Heart right ventricle (tissue), 16 donors: Measurements from ENCODE around the gene CEP89. TPM values are rescaled to one million over a fixed set of nuclear protein-coding genes. Genes with fewer than 3 reads are reported as not detected.
"Not testable (repeated sequence)": the region's sequence is repeated elsewhere in the genome, so short reads cannot be mapped to it uniquely, and the experiment has no call there.

ENCODE experiments used
- ATAC-seq, 8 donors: fragments of 200-7000 bp; cut with Tn5 transposase; one replicate each; pipeline ENCODE4 v1.9.1; 2020; ENCODE audit warnings: mild to moderate bottlenecking in 8 of 8, moderate library complexity in 8 of 8, moderate number of reproducible peaks in 1 of 8
- DNase-seq, 2 donors: peaks; one replicate each; pipeline ENCODE4 v3.0.0-alpha.2; 2020
- H3K27ac ChIP-seq, 10 donors: fragments of 200-600 bp; sonication (generic) in 2 of 10; one replicate each; pipeline versions ENCODE4 v1.5.0 to v1.8.0; 2020 to 2022; ENCODE audit warnings: mild to moderate bottlenecking in 3 of 10
- H3K27me3 ChIP-seq, 7 donors: fragments of 200-600 bp; one replicate each; pipeline ENCODE4 v1.8.0; 2021 to 2022; ENCODE audit warnings: mild to moderate bottlenecking in 2 of 7
- H3K36me3 ChIP-seq, 9 donors: fragments of 200-600 bp; sonication (generic) in 1 of 9; one replicate each; pipeline versions ENCODE4 v1.5.0 to v1.8.0; 2020 to 2022; ENCODE audit warnings: mild to moderate bottlenecking in 2 of 9
- H3K4me1 ChIP-seq, 9 donors: fragments of 200-600 bp; sonication (generic) in 1 of 9; one replicate each; pipeline versions ENCODE4 v1.5.0 to v1.8.0; 2020 to 2022; ENCODE audit warnings: mild to moderate bottlenecking in 4 of 9
- H3K4me3 ChIP-seq, 10 donors: fragments of 200-600 bp; sonication (generic) in 2 of 10; one replicate each; pipeline versions ENCODE4 v1.5.0 to v1.8.0; 2020 to 2022; ENCODE audit warnings: mild to moderate bottlenecking in 7 of 10, moderate library complexity in 2 of 10
- H3K9me3 ChIP-seq, 11 donors: fragments of 200-600 bp in 10 of 11; sonication (generic) in 2 of 11; one replicate each; pipeline versions ENCODE4 v1.5.0 to v1.8.0; 2013 to 2022; ENCODE audit warnings: mild to moderate bottlenecking in 2 of 11, control low read depth in 1 of 11, moderate library complexity in 1 of 11
- WGBS, 2 donors: extraction: QIAGEN DNeasy Blood & Tissue Kit; methylation state at CpG; one replicate each; pipeline ENCODE4 v1.1.7; 2013; ENCODE audit warnings: inconsistent platforms in 1 of 2; 5-methylcytosine and 5-hydroxymethylcytosine counted together
- intact Hi-C, 10 donors: fragments of 100-400 bp; cut with DNase I; formaldehyde crosslinking; loops; one replicate each; pipeline versions ENCODE4 v1.11.1 to v1.14.2; 2022
- polyA plus RNA-seq, 2 donors: library from polyadenylated mRNA; stranded (reverse); fragments of 200-250 nt; gene quantifications; one replicate each; pipeline ENCODE4 v1.2.3, GENCODE V29; 2013
- total RNA-seq, 10 donors: library from RNA; stranded (reverse); fragmentation: NEBNext Ultra II Directional in 3 of 10; extraction: Animal tissue kit (Norgen Biotek cat#: 25700) in 3 of 10; gene quantifications; one replicate each; pipeline versions ENCODE4 v1.2.1 to v1.2.4, GENCODE V29; 2021 to 2023
- TF ChIP-seq, protein P1 (sequence below), 9 donors: fragments of 200-600 bp; sonication (generic) in 2 of 9; IDR thresholded peaks; one replicate each; pipeline versions ENCODE4 v1.5.0 to v1.8.0; 2021 to 2022; ENCODE audit warnings: antibody characterized with exemption in 9 of 9, mild to moderate bottlenecking in 5 of 9, moderate library complexity in 1 of 9
- donor health status: Arrhythmogenic right ventricular cardiomyopathy.
- donor health status: ischemic (EF 13 %, LVEDD 7.1; RV severe dilation, severe dysfunction).
- donor health status: healthy with polysubstance abuse.
- donor health status: DM: no; HTN: yes; CAD: no.
- donor health status: DM: no; HTN: no; CAD: no.
- donor health status: ischemic (EF 25% LVEDD 6.9; RV normal size, moderate dysfunction).
- donor health status: ischemic (EF 25% LVEDD 5.7; RV mildly dilated, moderate dysfunction).
- donor health status: healthy.
- donor health status: DM: yes; HTN: yes; CAD: no.
- donor health status: Ischemic cardiomyopathy.
- donor health status: ischemic (EF 35%, LVEDD 5.7; RV mildly dilated, moderate dysfunction).
- donor health status: nonischemic (EF 11% LVEDD 7.7; RV severe dilation, severe dysfunction).
- donor health status: DM: yes; HTN: yes; CAD: no.
- donor health status: PGD.
- donor health status: ischemic (EF 29% LVEDD 5.4; RV normal size, mild dysfunction).
- donor health status: nonischemic (EF 23%, LVEDD 6.1; RV moderate dilation, normal function).

Gene CEP89
- total and polyA plus RNA-seq, 12 donors: 7.5 to 13.9 (median 10.0) TPM

DNA sequence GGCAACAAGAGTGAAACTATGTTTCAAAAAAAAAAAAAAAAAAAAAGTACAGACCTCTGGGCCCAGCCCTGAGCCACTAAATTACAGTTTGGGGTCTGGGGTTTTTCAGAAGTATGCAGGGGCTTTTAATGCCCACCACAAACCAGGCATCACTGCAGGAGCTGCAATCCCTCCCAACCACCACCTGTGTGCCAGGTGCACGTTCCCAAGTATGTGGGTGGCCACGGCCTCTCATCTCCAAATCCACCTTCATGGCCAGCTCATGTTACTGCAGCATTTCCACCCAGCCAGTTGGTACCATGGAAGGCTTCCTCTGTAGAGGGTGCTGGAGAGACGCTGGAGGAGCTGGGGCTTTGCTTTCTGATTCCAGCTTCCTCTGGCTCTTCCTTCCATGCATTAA, 26.5 kb downstream of the CEP89 start:
- Histone ChIP-seq H3K9me3 (no peaks in the 10 kb centered on the region), H3K36me3 (peaks cover 0 to 98% (median 41%) of the 10 kb centered on the region in 9 donors), H3K4me3 (no peak overlapping the region), H3K4me1 (no peaks in the 10 kb centered on the region), H3K27ac (no peak overlapping the region), H3K27me3 (no peaks in the 10 kb centered on the region)
- ATAC-seq (no peak), DNase-seq (no peak)
- TF ChIP-seq, protein P1, sequence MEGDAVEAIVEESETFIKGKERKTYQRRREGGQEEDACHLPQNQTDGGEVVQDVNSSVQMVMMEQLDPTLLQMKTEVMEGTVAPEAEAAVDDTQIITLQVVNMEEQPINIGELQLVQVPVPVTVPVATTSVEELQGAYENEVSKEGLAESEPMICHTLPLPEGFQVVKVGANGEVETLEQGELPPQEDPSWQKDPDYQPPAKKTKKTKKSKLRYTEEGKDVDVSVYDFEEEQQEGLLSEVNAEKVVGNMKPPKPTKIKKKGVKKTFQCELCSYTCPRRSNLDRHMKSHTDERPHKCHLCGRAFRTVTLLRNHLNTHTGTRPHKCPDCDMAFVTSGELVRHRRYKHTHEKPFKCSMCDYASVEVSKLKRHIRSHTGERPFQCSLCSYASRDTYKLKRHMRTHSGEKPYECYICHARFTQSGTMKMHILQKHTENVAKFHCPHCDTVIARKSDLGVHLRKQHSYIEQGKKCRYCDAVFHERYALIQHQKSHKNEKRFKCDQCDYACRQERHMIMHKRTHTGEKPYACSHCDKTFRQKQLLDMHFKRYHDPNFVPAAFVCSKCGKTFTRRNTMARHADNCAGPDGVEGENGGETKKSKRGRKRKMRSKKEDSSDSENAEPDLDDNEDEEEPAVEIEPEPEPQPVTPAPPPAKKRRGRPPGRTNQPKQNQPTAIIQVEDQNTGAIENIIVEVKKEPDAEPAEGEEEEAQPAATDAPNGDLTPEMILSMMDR (IDR thresholded peaks at IDR 0.05): no peak
- intact Hi-C loops: no loop called here
- 74 to 95% methylated on average over 3 of the region's 3 CpGs for WGBS, 2 donors

DNA sequence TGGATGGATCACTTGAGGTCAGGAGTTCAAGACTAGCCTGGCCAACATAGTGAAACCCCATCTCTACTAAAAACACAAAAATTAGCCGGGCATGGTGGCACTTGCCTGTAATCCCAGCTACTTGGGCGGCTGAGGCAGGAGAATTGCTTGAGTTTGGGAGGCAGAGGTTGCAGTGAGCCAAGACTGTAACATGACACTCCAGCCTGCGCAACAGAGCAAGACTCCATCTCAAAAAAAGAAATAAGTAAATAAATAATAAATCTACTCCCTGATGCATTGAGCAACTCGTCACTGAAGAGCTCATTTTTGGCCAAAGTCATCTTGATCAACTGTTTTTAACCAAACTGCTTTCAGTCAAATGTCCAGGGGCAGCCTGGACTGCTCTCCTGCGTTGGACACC, 30.5 kb downstream of the CEP89 start:
- peaks cover 0 to 96% (median 21%) of the 10 kb centered on the region in 9 donors for H3K36me3 ChIP-seq
- DNase-seq, H3K27ac ChIP-seq, H3K27me3 ChIP-seq, H3K4me3 ChIP-seq, intact Hi-C loops, H3K9me3 ChIP-seq, ATAC-seq, H3K4me1 ChIP-seq: not testable (repeated sequence)
- 95 to 97% methylated on average over 5 of the region's 5 CpGs for WGBS, 2 donors

DNA sequence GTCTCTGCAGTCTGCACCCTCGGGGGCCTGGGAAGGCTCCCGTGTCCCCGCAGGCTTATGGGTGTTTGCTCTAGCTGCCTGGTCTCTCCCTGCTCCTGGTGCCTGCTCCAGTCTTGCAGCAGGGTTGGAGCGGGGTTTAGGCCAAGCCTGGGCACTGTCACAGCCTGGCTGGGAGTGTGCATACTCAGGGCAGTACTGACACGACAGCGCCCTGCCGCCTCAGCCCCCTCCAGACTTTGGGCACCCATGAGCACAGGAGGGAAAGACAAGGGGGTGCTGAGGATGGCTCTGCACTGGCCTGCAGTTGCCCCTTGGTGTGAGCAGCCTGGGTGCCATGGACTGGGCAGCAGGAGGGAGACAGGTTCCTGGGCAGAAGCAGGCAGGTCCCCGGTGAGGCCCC, 35.7 kb downstream of the CEP89 start:
- H3K9me3 ChIP-seq: peaks cover 0 to 7% (median 0%) of the 10 kb centered on the region in 11 donors
- no peak overlapping the region for H3K27ac ChIP-seq
- H3K27me3 ChIP-seq: no peaks in the 10 kb centered on the region
- intact Hi-C loops: no loop called here
- DNase-seq (no peak), ATAC-seq (peak in 2 of 8 donors; percentile 20 to 62)
- peaks cover 0 to 96% (median 12%) of the 10 kb centered on the region in 9 donors for H3K36me3 ChIP-seq
- no peak overlapping the region for H3K4me3 ChIP-seq
- WGBS, 2 donors: 98 to 100% methylated on average over 8 of the region's 8 CpGs
- H3K4me1 ChIP-seq: no peaks in the 10 kb centered on the region
- TF ChIP-seq, protein P1 (IDR thresholded peaks at IDR 0.05): no peak

DNA sequence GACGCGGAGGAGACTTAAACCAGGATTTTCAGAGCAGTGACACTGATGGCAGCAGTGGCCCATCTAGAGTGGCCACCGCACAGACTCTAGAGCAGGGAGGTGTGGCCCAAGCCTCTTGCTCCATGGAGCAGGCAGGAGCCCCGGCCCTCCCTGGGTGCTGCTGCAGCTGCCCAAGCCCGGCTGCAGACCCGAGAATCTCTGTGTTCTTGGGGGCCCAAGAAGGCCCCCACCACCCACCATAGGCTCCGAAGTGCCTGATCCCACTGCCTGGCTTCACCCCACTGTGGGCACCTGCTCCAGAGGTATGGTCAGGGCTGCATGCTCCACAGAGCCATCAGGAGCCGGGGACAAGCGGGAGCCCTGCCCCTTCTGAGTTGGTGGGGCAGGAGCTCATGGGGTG, 36.1 kb downstream of the CEP89 start:
- whole genome bisulfite sequencing, 2 donors: 91 to 93% methylated on average over 9 of the region's 9 CpGs
- peaks cover 0 to 7% (median 0%) of the 10 kb centered on the region in 11 donors for H3K9me3 ChIP-seq
- no peak overlapping the region for H3K4me3 ChIP-seq
- DNase-seq: no peak
- no peaks in the 10 kb centered on the region for H3K27me3 ChIP-seq
- intact Hi-C loops: no loop called here
- ATAC-seq: no peak
- H3K4me1 ChIP-seq: no peaks in the 10 kb centered on the region
- H3K27ac ChIP-seq: no peak overlapping the region
- peaks cover 0 to 97% (median 16%) of the 10 kb centered on the region in 9 donors for H3K36me3 ChIP-seq
- TF ChIP-seq, protein P1 (IDR thresholded peaks at IDR 0.05): no peak

DNA sequence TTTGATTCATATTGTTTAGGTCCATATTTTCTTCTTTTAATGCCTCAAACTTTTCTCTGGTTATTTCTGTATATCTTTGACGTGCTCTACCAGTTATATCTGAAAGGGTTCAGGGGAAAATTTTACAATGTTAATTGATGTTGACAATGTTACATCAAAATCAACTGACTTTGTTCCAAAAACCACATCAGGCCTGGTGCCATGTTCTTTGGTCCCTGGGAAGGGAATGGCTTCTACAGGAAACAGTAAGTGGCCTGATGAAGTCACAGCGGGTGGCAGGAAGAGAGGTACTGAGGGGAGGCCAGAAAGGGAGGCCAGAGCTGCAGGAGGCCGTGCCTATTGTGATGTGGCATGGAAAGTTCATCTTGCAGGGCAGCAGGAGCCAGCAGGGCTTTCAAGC, 38.2 kb downstream of the CEP89 start:
- intact Hi-C loops: no loop called here
- no peak for ATAC-seq

More for the DNA sequence above, 38.2 kb downstream of the CEP89 start:
- TF ChIP-seq, protein P1 (IDR thresholded peaks at IDR 0.05): no peak
- no peak overlapping the region for H3K4me3 ChIP-seq
- H3K9me3 ChIP-seq: peaks cover 0 to 12% (median 1%) of the 10 kb centered on the region in 11 donors
- no peak overlapping the region for H3K27ac ChIP-seq
- no peaks in the 10 kb centered on the region for H3K4me1 ChIP-seq
- 96 to 98% methylated on average over 3 of the region's 3 CpGs for WGBS, 2 donors
- H3K36me3 ChIP-seq: peaks cover 0 to 100% (median 34%) of the 10 kb centered on the region in 9 donors
- no peak for DNase-seq
- no peaks in the 10 kb centered on the region for H3K27me3 ChIP-seq
